Psoas muscle (tissue), 8 donors: Measurements from ENCODE around the gene AP1B1. TPM values are rescaled to one million over a fixed set of nuclear protein-coding genes. Genes with fewer than 3 reads are reported as not detected.

ENCODE experiments used
- ATAC-seq, 4 donors: fragments of 200-7000 bp; cut with Tn5 transposase; one replicate each; pipeline ENCODE4 v1.9.1; 2020; ENCODE audit warnings: moderate library complexity in 3 of 4, mild to moderate bottlenecking in 2 of 4
- DNase-seq, 2 donors: peaks; one replicate each; pipeline ENCODE4 v3.0.0-alpha.2; 2020
- H3K27ac ChIP-seq: fragments of 200-600 bp; one replicate; pipeline ENCODE4 v1.8.0; 2022
- H3K27me3 ChIP-seq, 3 donors: fragments of 200-600 bp in 1 of 3; one replicate each; pipeline versions ENCODE4 v1.6.1 to v1.8.0; 2013 to 2022; ENCODE audit warnings: low read length in 2 of 3, mild to moderate bottlenecking in 2 of 3, moderate library complexity in 1 of 3; ENCODE audit not compliant: insufficient read depth in 3 of 3
- H3K36me3 ChIP-seq, 2 donors: fragments of 200-600 bp in 1 of 2; one replicate each; pipeline versions ENCODE4 v1.6.1 to v1.8.0; 2013 to 2022; ENCODE audit warnings: low read depth in 1 of 2, mild to moderate bottlenecking in 1 of 2, moderate library complexity in 1 of 2; ENCODE audit not compliant: insufficient read depth in 1 of 2
- H3K4me1 ChIP-seq: fragments of 200-600 bp; one replicate; pipeline ENCODE4 v1.8.0; 2022
- H3K4me3 ChIP-seq: fragments of 200-600 bp; one replicate; pipeline ENCODE4 v1.8.0; 2022; ENCODE audit warnings: mild to moderate bottlenecking
- H3K9me3 ChIP-seq: fragments of 200-600 bp; one replicate; pipeline ENCODE4 v1.8.0; 2022
- WGBS, 3 donors: extraction: QIAGEN DNeasy Blood & Tissue Kit; methylation state at CpG; one replicate each; pipeline versions ENCODE4 v1.1.6 to v1.1.7; 2013; 5-methylcytosine and 5-hydroxymethylcytosine counted together
- intact Hi-C, 2 donors: fragments of 100-400 bp; cut with DNase I; formaldehyde crosslinking; loops; one replicate each; pipeline versions ENCODE4 v1.11.0 to v1.14.2; 2022
- polyA plus RNA-seq, 3 donors: library from polyadenylated mRNA; stranded (reverse); fragments of 200-250 nt; gene quantifications; one replicate each; pipeline ENCODE4 v1.2.3, GENCODE V29; 2013
- total RNA-seq, 4 donors: library from RNA; stranded (reverse); fragmentation: NEBNext Ultra II Directional in 2 of 4; extraction: Animal tissue kit (Norgen Biotek cat#: 25700) in 2 of 4; gene quantifications; one replicate each; pipeline versions ENCODE4 v1.2.1 to v1.2.4, GENCODE V29; 2021 to 2023
- TF ChIP-seq, protein P1 (sequence below): fragments of 200-600 bp; IDR thresholded peaks from one replicate; pipeline ENCODE4 v1.8.0; 2022; ENCODE audit warnings: antibody characterized with exemption
- donor health status: healthy with polysubstance abuse.
- donor health status: DM: no; HTN: no; CAD: no; lungs with moderate emphysema.
- donor health status: Bipolar disorder and iron deficiency.
- donor health status: healthy.
- donor health status: DM: yes; HTN: yes; CAD: no.
- donor health status: DM: no; HTN: no; CAD: no.
- donor health status: DM: no; HTN: no; CAD: no.
- donor health status: DM: yes; HTN: yes; CAD: no.

Gene AP1B1
- total and polyA plus RNA-seq, 7 donors: 17.5 to 35.3 (median 30.6) TPM

DNA sequence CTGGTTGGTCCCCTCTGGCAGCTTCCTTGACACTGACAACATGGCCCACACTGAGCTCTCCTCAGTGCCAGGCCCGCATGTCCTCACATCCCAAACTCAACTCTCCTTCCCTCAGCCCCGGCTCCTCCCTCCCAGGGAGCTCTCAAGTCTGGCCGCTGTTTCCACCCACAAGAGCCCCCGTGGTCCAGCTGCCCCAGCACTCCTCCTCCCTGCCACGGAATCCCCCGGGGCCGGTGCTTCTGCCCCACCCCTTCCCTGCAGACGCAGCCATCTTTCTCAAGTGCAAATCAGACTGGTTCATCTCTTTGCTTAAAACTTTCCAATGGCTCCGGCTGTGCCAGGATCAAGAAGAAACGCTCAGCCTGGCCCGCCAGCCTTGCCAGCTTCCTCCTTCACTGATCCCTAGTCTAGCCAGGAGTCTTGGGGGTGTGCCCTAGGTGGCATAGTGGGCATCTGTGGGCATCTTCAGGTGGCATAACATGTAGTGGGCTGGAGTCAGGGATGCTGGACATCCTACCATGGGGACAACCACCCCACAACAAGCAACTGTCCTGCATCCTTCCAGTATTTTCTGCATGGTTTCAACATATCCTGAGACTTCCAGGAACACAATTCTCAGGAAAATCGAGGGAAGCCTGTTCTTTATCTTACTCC lies 50.6 kb downstream of the AP1B1 start:
- intact Hi-C loops: no loop called here
- Histone ChIP-seq H3K36me3 (peaks cover 3 to 65% of the 10 kb centered on the region in 2 donors), H3K27me3 (no peaks in the 10 kb centered on the region), H3K4me1 (peaks cover 43% of the 10 kb centered on the region), H3K4me3 (no peak overlapping the region), H3K9me3 (no peaks in the 10 kb centered on the region), H3K27ac (peak overlapping the region; percentile 78)
- WGBS, 3 donors: 26 to 55% (median 39%) methylated on average over 12 of the region's 12 CpGs
- TF ChIP-seq, protein P1, sequence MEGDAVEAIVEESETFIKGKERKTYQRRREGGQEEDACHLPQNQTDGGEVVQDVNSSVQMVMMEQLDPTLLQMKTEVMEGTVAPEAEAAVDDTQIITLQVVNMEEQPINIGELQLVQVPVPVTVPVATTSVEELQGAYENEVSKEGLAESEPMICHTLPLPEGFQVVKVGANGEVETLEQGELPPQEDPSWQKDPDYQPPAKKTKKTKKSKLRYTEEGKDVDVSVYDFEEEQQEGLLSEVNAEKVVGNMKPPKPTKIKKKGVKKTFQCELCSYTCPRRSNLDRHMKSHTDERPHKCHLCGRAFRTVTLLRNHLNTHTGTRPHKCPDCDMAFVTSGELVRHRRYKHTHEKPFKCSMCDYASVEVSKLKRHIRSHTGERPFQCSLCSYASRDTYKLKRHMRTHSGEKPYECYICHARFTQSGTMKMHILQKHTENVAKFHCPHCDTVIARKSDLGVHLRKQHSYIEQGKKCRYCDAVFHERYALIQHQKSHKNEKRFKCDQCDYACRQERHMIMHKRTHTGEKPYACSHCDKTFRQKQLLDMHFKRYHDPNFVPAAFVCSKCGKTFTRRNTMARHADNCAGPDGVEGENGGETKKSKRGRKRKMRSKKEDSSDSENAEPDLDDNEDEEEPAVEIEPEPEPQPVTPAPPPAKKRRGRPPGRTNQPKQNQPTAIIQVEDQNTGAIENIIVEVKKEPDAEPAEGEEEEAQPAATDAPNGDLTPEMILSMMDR: no peak
- DNase-seq: no peak
- peak; percentile 14 to 18 (median 17) for ATAC-seq

DNA sequence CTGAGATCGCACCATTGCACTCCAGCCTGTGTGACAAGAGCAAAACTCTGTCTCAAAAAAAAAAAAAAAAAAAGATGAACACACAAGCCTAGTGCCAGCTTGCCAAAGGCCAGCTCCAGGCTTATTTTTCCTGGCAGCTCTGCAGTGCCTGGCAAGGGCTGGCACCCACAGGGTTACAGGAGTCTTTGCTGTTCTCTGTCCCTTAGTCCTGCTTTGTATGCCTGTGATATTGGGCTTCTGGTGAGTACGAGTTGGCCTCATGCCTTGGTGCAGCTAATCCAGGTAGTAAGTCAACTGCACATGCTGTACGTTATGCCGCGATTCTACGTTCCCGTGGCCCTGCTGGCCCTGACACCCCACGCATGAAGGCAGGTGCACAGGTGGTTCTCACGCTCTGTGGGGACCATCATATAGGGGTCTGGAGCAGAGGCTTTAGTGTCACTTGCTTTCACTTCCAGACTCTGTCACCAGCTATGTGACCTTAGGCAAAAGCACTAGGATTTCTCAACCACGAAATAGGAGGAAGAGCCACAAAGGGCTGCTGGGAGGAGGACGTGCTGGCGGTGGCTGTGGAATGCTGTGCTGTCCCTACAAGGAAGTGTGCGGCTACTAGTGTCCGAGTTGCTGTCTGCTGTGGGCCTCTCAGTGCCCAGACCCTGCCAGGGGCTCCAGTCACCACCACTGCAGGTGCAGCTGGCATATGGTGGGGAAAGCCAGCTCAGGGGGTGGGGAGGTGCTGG lies 51.4 kb downstream of the AP1B1 start:
- peak; percentile 63 to 88 for DNase-seq

DNA sequence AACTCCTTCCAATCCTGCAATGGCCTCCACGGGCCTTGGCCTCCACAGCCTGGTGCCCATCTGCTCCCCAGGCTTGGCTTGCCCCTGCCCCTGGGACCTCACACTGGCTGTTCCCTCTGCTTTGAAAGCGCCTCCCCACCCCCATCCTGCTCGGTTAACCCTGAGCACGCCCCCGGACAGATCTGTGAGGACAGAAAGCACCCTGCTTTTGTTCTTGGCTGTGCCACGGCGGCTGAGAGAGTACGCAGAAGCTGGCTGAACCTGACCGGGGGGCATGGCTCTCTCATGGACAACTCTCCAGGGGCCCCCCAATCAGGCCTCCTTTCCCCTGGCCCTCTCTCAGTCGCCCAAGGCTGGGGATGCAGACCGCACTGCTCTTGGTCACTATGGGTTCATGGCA lies 52.7 kb downstream of the AP1B1 start:
- Histone ChIP-seq H3K27me3 (no peaks in the 10 kb centered on the region), H3K36me3 (peaks cover 3 to 62% of the 10 kb centered on the region in 2 donors), H3K27ac (no peak overlapping the region), H3K4me3 (no peak overlapping the region), H3K4me1 (peaks cover 48% of the 10 kb centered on the region), H3K9me3 (no peaks in the 10 kb centered on the region)
- 93 to 94% (median 93%) methylated on average over 11 of the region's 11 CpGs for WGBS, 3 donors
- DNase-seq (no peak), ATAC-seq (no peak)
- intact Hi-C loops: no loop called here
- TF ChIP-seq, protein P1: no peak

More for the DNA sequence above, 51.4 kb downstream of the AP1B1 start:
- H3K4me3 ChIP-seq: peak overlapping the region; percentile 29
- intact Hi-C loops: no loop called here
- TF ChIP-seq, protein P1: no peak
- peaks cover 3 to 63% of the 10 kb centered on the region in 2 donors for H3K36me3 ChIP-seq
- H3K9me3 ChIP-seq: no peaks in the 10 kb centered on the region
- H3K4me1 ChIP-seq: peaks cover 38% of the 10 kb centered on the region
- WGBS, 3 donors: 27 to 36% (median 33%) methylated on average over 14 of the region's 14 CpGs
- no peaks in the 10 kb centered on the region for H3K27me3 ChIP-seq
- ATAC-seq: peak; percentile 84 to 88 (median 88)
- H3K27ac ChIP-seq: peak overlapping the region; percentile 78

DNA sequence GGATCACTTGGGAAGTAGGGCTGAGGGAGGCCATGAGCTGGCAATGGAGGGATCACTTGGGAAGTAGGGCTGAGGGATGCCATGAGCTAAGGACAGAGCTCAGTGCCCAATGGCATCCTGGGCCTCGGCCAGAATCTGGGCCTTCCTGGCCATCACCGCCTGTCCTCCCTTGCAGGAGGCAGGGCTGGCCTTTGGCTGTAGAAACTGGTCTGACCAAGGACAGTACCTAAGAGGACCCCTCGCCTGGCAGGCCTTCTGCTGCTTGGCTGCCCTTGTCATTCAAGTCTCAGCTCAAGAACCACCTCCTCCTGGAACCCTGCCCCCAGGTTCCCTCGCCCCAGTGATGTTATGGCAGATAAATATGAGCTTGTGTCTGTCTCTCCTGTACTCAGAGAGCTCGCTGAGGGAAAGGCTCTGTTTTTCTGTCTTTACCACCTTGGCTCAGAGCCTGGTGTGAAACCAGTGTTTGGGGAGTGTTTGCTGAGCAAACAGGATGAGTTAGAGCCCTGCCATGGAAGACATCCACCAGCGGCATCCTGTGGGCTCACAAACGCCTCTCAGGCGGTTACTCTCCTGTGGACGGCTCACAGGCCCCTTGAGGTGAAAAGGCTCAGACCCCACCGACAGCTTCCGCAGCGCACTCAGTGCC lies 53.5 kb downstream of the AP1B1 start:
- peaks cover 3 to 58% of the 10 kb centered on the region in 2 donors for H3K36me3 ChIP-seq
- H3K27ac ChIP-seq: no peak overlapping the region
- WGBS, 3 donors: 81 to 91% (median 83%) methylated on average over 11 to 12 of the region's 12 CpGs
- no peaks in the 10 kb centered on the region for H3K27me3 ChIP-seq
- no peak for DNase-seq
- TF ChIP-seq, protein P1: no peak
- intact Hi-C loops: no loop called here
- no peaks in the 10 kb centered on the region for H3K9me3 ChIP-seq
- H3K4me1 ChIP-seq: peaks cover 55% of the 10 kb centered on the region
- H3K4me3 ChIP-seq: no peak overlapping the region
- no peak for ATAC-seq
